Endothelial cell (in vitro differentiated cells): ENCODE results near the gene COL12A1. TPM values are rescaled to one million over a fixed set of nuclear protein-coding genes. Genes with fewer than 3 reads are reported as not detected.

Experiments used
- DNase-seq: peaks from one replicate; pipeline ENCODE4 v3.0.0; 2021; ENCODE audit warnings: low spot score
- H3K27ac Mint-ChIP-seq: one replicate; pipeline ENCODE4 v1.8.0; 2021; ENCODE audit warnings: mixed read lengths, inconsistent platforms; ENCODE audit not compliant: unreplicated experiment
- H3K27me3 Mint-ChIP-seq: one replicate; pipeline ENCODE4 v1.8.0; 2021; ENCODE audit warnings: mild to moderate bottlenecking, moderate library complexity, mixed read lengths, inconsistent platforms; ENCODE audit not compliant: unreplicated experiment
- H3K36me3 Mint-ChIP-seq: one replicate; pipeline ENCODE4 v1.8.0; 2021; ENCODE audit warnings: mild to moderate bottlenecking, low read depth, mixed read lengths, inconsistent platforms; ENCODE audit not compliant: unreplicated experiment
- H3K4me1 Mint-ChIP-seq: one replicate; pipeline ENCODE4 v1.8.0; 2021; ENCODE audit warnings: mild to moderate bottlenecking, mixed read lengths, inconsistent platforms; ENCODE audit not compliant: unreplicated experiment
- H3K4me3 Mint-ChIP-seq: one replicate; pipeline ENCODE4 v1.8.0; 2021; ENCODE audit warnings: mild to moderate bottlenecking, mixed read lengths, inconsistent platforms; ENCODE audit not compliant: unreplicated experiment
- H3K9me3 Mint-ChIP-seq: one replicate; pipeline ENCODE4 v1.8.0; 2021; ENCODE audit warnings: mixed read lengths, inconsistent platforms; ENCODE audit not compliant: unreplicated experiment
- CTCF ChIP-seq: fragments of 200-600 bp; sonication (generic); IDR thresholded peaks from one replicate; pipeline ENCODE4 v1.5.0; 2021; ENCODE audit warnings: antibody characterized with exemption; ENCODE audit not compliant: unreplicated experiment
- total RNA-seq: library from RNA; stranded (reverse); fragmentation: NEBNext Ultra II Directional; extraction: Animal tissue kit (Norgen Biotek cat#: 25700); gene quantifications from one replicate; pipeline ENCODE4 v1.2.1, GENCODE V29; 2021; ENCODE audit not compliant: unreplicated experiment

COL12A1 gene
- total RNA-seq, 1 donor from 2014 or later, result 6.3 TPM

GRCh38 chr6:75171567-75171966 is 34.3 kb downstream of the COL12A1 start:
- no peak for DNase-seq
- Mint-ChIP-seq H3K27ac (peak overlapping the region; percentile 74), H3K4me1 (peaks cover 5% of the 10 kb centered on the region), H3K4me3 (no peak overlapping the region), H3K36me3 (no peaks in the 10 kb centered on the region), H3K9me3 (no peaks in the 10 kb centered on the region), H3K27me3 (no peaks in the 10 kb centered on the region)
- no peak for TF ChIP-seq CTCF

GRCh38 chr6:75170691-75171560 is 34.9 kb downstream of the COL12A1 start:
- peaks cover 5% of the 10 kb centered on the region for H3K4me1 Mint-ChIP-seq
- H3K4me3 Mint-ChIP-seq, result no peak overlapping the region
- no peaks in the 10 kb centered on the region for H3K27me3 Mint-ChIP-seq
- H3K36me3 Mint-ChIP-seq, result no peaks in the 10 kb centered on the region
- peak overlapping the region; percentile 74 for H3K27ac Mint-ChIP-seq
- no peak for DNase-seq
- no peaks in the 10 kb centered on the region for H3K9me3 Mint-ChIP-seq
- TF ChIP-seq CTCF, result no peak

- H3K4me1 Mint-ChIP-seq, result peaks cover 5% of the 10 kb centered on the region
- H3K27me3 Mint-ChIP-seq, result no peaks in the 10 kb centered on the region
- H3K4me3 Mint-ChIP-seq, result no peak overlapping the region
- no peak for DNase-seq
- no peaks in the 10 kb centered on the region for H3K9me3 Mint-ChIP-seq
- no peaks in the 10 kb centered on the region for H3K36me3 Mint-ChIP-seq
- TF ChIP-seq CTCF, result no peak
- H3K27ac Mint-ChIP-seq, result no peak overlapping the region
Measured at GRCh38 chr6:75169689-75170586, 35.9 kb downstream of the COL12A1 start.

GRCh38 chr6:75167851-75168250 is 38.0 kb downstream of the COL12A1 start:
- no peaks in the 10 kb centered on the region for H3K36me3 Mint-ChIP-seq
- no peak for DNase-seq
- TF ChIP-seq CTCF, result no peak
- H3K27ac Mint-ChIP-seq, result no peak overlapping the region
- no peaks in the 10 kb centered on the region for H3K27me3 Mint-ChIP-seq
- H3K4me1 Mint-ChIP-seq, result peaks cover 5% of the 10 kb centered on the region
- no peaks in the 10 kb centered on the region for H3K9me3 Mint-ChIP-seq
- no peak overlapping the region for H3K4me3 Mint-ChIP-seq
